SK-N-SH (cell line): ENCODE results near the gene SLC6A20.

ENCODE experiments used
- CHD2 ChIP-seq: fragments of 150-350 bp; IDR thresholded peaks from 2 replicates; pipeline ENCODE4 v1.6.1; 2018; ENCODE audit warnings: low read length; ENCODE audit not compliant: partially characterized antibody
- CTCF ChIP-seq: fragments of 200-600 bp; sonication (generic); IDR thresholded peaks from 2 replicates; pipeline ENCODE4 v1.6.1; 2017; ENCODE audit warnings: antibody characterized with exemption, mild to moderate bottlenecking, moderate library complexity
- ELF1 ChIP-seq: IDR thresholded peaks from 2 replicates; pipeline ENCODE4 v1.4.0; 2012
- EP300 ChIP-seq, 2 experiments: IDR thresholded peaks; 2 replicates each; pipeline versions ENCODE4 v1.4.0 to v1.6.1; 2012; ENCODE audit warnings: borderline replicate concordance in 1 of 2, low read depth in 1 of 2, low read length in 1 of 2
- EZH2phosphoT487 ChIP-seq: fragments of 200-600 bp; sonication (generic); IDR thresholded peaks from 2 replicates; pipeline ENCODE4 v1.6.1; 2017; ENCODE audit warnings: low read depth, mixed run types, mild to moderate bottlenecking, antibody characterized with exemption, moderate library complexity, borderline replicate concordance
- FOXM1 ChIP-seq: IDR thresholded peaks from 2 replicates; pipeline ENCODE4 v1.4.0; 2012; ENCODE audit warnings: low read depth, mild to moderate bottlenecking
- MAX ChIP-seq: IDR thresholded peaks from 2 replicates; pipeline ENCODE4 v1.4.0; 2012; ENCODE audit warnings: low read depth
- NRF1 ChIP-seq: IDR thresholded peaks from 2 replicates; pipeline ENCODE4 v1.6.1; 2012; ENCODE audit warnings: low read depth, mild to moderate bottlenecking, low read length
- POLR2AphosphoS5 ChIP-seq: IDR thresholded peaks from 2 replicates; pipeline ENCODE4 v1.6.1; 2012; ENCODE audit warnings: low read depth, low read length
- RFX5 ChIP-seq: IDR thresholded peaks from 2 replicates; pipeline ENCODE4 v1.6.1; 2012; ENCODE audit warnings: mild to moderate bottlenecking, improper control_type of control experiment, low read length
- RXRA ChIP-seq: IDR thresholded peaks from 2 replicates; pipeline ENCODE4 v1.4.0; 2012; ENCODE audit warnings: low read depth, mild to moderate bottlenecking, borderline replicate concordance
- USF2 ChIP-seq: fragments of 150-350 bp; IDR thresholded peaks from 2 replicates; pipeline ENCODE4 v1.6.1; 2017; ENCODE audit warnings: antibody characterized with exemption, low read length, low read depth, borderline replicate concordance

- TF ChIP-seq CTCF (no peak), EZH2phosphoT487 (no peak), RXRA (no peak), MAX (no peak), CHD2 (no peak), ELF1 (no peak), POLR2AphosphoS5 (no peak), USF2 (no peak), FOXM1 (no peak), RFX5 (no peak), EP300 (IDR thresholded peaks at IDR 0.05; ENCODE audit: borderline replicate concordance in 1 of 2, low read depth in 1 of 2, low read length in 1 of 2) (no peak), NRF1 (no peak)
Measured at GRCh38 chr3:45826908-45827307, 30.6 kb upstream of the SLC6A20 start.
